Tongue (tissue), 2 donors: ENCODE measurements around the gene RHOC. TPM values are rescaled to one million over a fixed set of nuclear protein-coding genes. Genes with fewer than 3 reads are reported as not detected.

ENCODE experiments used
- DNase-seq: peaks from one replicate; pipeline ENCODE4 v3.0.0-alpha.2; 2015
- total RNA-seq: library from RNA; depleted of rRNA; stranded (reverse); fragments of >200 nt; gene quantifications from one replicate; pipeline ENCODE4 v1.2.3, GENCODE V29; 2014

The RHOC gene
- total RNA-seq, 1 donor from 2014 or later, result 159 TPM

GRCh38 chr1:112677501-112677900 is 29.4 kb downstream of the RHOC start:
- DNase-seq, result no peak

- no peak for DNase-seq
Observed at GRCh38 chr1:112676543-112676942, 30.4 kb downstream of the RHOC start.

GRCh38 chr1:112675728-112676381 is 31.1 kb downstream of the RHOC start:
- DNase-seq, result no peak

DNA sequence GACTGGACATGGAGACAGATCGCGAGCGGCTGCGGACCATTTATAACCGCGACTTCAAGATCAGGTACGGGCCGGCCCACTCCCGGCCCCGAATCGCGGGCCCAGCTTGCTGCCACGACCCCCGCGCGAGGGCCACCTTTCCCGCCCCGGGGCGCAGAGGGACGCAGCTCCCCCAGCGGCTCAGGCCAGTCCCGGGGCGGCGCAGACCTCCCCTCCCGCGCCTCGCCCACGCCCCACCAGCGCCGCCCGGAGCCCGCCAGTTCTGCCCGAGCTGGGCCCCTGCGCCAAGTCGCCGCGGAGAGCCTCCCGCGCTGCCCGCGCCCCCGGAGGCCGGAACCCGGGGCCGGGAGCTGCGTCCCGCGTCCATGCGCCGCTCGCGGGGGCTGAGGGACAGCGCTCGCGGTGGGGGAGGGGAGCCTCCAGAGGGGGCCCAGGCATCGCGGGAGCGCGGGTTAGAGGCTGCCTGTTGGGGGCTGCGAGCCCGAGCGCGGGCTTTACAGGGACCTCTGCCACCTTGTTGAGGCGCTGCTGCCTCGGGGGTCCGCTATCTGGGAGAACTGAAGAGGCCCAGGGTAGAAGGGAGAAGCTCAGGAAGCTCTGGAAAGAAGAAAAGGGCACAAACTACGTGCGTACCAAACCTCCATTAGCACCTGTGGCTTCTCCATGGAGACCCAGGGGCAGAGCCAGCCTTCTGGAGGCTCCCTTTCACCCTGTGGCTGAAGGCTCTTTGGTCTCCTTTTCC is 31.8 kb downstream of the RHOC start:
- peak; percentile 78 for DNase-seq

- peak; percentile 86 for DNase-seq
Observed at GRCh38 chr1:112674440-112674985, 32.4 kb downstream of the RHOC start, which contains the start of gene MOV10. TSS of gene MOV10 (plus strand) at chr1:112674659. CDS start at chr1:112674913, 254 bp downstream.

DNA sequence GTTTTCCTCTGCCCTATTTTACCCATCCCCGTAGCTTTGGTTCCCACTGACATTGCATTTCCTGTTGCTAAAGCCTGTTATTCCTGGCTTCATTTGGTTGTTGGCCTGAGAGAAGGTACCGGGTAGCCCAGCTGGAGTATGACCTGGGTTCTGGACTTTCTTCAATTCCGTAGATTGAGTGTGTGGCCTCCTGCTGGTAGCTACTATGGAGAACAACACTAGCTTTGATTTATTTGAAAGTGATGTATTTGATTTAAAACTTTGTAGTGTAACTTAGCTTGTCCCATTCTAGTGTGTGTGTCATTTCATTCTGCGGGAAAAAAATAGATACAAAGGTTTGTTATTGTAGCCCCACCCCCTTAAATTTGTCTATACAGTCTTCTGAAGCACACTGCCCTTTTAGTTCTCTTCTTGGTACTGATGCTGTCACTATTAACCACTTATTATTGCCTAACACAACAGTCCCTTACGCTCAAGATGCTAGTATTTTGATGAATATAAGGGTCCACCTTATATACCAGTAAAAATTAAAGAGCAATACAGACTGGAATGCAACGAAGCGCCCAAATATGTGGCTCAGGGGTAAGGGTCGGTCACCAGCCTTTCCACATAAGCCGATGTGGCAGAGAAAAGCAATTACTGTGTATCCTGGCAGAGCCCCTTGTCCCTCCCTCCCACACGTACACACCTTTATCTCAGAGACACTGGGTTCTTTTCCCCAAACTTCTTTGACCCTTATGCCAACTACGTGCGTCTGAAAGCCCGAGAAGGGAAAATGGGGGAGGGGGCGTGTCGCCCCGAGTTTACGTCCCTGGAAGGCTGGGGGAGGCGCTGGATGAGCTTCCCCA is 33.1 kb downstream of the RHOC start:
- DNase-seq, result peak; percentile 65

GRCh38 chr1:112672842-112673241 is 34.1 kb downstream of the RHOC start:
- DNase-seq, result no peak

GRCh38 chr1:112672009-112672408 is 34.9 kb downstream of the RHOC start:
- DNase-seq, result no peak

DNA sequence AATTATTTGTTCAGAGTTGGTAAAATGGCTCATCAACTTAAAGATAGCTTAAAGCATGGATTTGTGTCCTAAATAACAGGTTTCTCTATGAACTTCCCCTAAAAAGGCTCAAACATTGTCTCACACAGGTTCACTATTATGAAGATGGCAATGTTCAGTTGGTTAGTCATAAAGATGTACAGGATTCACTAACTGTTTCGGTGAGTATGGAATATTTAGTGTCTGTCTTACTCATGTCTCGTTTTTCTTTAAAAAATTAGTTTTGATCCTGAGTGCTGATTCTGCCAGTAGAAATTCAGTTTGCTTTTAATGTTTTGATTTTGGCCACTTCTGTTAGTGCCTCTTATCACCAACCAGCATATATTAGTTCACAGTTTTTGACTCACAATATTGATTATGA is 40.0 kb downstream of the RHOC start:
- no peak for DNase-seq

DNA sequence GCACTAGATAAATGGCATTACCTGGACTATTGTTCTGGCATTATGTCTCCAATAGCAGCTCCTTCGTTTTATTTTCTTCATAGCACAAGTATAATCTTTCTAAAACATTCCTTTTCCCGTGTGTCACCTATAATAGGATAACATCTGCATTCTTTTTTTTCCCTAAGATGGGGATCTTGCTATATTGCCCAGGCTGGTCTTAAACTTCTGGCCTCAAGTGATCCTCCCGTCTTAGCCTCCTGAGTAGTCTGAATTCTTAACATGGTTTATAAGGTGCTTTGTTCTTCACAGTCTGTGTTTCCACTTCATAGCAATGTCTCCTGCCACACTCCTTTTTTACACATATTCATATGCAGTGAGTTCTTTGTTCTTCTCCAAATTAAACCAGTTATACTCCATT is 41.1 kb downstream of the RHOC start:
- DNase-seq, result no peak

- DNase-seq, result no peak
Observed at GRCh38 chr1:112651205-112651604, 55.7 kb downstream of the RHOC start.

Other genes starting within 250 kb of the RHOC start
- gene WNT2B, start 198.2 kb downstream of the RHOC start, total RNA-seq, result 6.1 TPM
- gene ST7L, start 88.0 kb downstream of the RHOC start, total RNA-seq, result 38.3 TPM
- 112 TPM for gene CAPZA1, start 87.3 kb downstream of the RHOC start, total RNA-seq
- 27.5 TPM for gene MOV10, start 32.5 kb downstream of the RHOC start, total RNA-seq
- 2.5 TPM for gene PPM1J, start 8.2 kb upstream of the RHOC start, total RNA-seq
- 71.7 TPM for gene SLC16A1, start 249.1 kb upstream of the RHOC start, total RNA-seq